AG09319 (cell line): Measurements from ENCODE around the gene KRT3.

Experiments used
- DNase-seq: peaks from one replicate; pipeline ENCODE4 v3.0.0-alpha.2; 2010; ENCODE audit warnings: low read depth; ENCODE audit errors: extremely low read depth
- CTCF ChIP-seq: IDR thresholded peaks from 2 replicates; pipeline ENCODE4 v1.5.1; 2011; ENCODE audit warnings: low read depth, mild to moderate bottlenecking, inconsistent platforms, low read length, moderate library complexity

Gene KRT3

GRCh38 chr12:52832451-52832850, 36.5 kb upstream of the KRT3 start:
- no peak for TF ChIP-seq CTCF

GRCh38 chr12:52831251-52831650, 35.3 kb upstream of the KRT3 start:
- DNase-seq = no peak
- no peak for TF ChIP-seq CTCF

More at GRCh38 chr12:52832451-52832850, 36.5 kb upstream of the KRT3 start:
- DNase-seq = no peak

- TF ChIP-seq CTCF = no peak
- DNase-seq = no peak
Measured at GRCh38 chr12:52829986-52830770, 34.3 kb upstream of the KRT3 start.

DNA sequence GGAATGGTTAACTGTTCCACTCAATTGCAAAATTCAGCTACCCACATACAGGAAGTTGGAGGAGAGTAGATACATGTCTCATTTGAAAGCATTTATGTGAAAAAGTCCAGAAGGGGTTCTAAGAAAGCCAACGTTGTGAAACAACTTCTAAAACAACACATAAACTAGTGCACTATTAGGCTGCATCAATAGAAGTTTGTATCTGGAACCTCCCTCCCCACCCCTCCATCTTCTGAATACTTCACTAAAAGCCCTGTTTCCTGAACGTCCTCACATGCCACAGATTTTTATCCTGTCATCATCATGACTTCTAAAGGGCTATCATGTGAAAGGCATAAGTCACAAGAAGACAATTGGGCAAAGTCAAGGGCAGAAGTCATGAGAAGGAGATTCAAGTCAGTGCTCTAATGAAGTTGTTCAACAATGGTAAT, 32.7 kb upstream of the KRT3 start:
- TF ChIP-seq CTCF = no peak
- DNase-seq = no peak

GRCh38 chr12:52828156-52828555, 32.2 kb upstream of the KRT3 start:
- TF ChIP-seq CTCF = no peak
- DNase-seq = no peak

GRCh38 chr12:52827499-52828090, 31.7 kb upstream of the KRT3 start:
- no peak for TF ChIP-seq CTCF

GRCh38 chr12:52826611-52827498, 30.9 kb upstream of the KRT3 start:
- no peak for DNase-seq
- TF ChIP-seq CTCF = no peak

More at GRCh38 chr12:52827499-52828090, 31.7 kb upstream of the KRT3 start:
- DNase-seq = no peak
